Daoy (cell line): ENCODE measurements around the gene CC2D1A. TPM values are rescaled to one million over a fixed set of nuclear protein-coding genes. Genes with fewer than 3 reads are reported as not detected.

Experiments
- DNase-seq: peaks from one replicate; pipeline ENCODE4 v3.0.0-alpha.2; 2015; ENCODE audit warnings: low read depth
- total RNA-seq: library from RNA; depleted of rRNA; stranded (reverse); fragments of >200 nt; shearing (Covaris generic); gene quantifications from 2 replicates; pipeline ENCODE4 v1.2.3, GENCODE V29; 2014

Gene CC2D1A
- total RNA-seq, 1 experiment from 2014 or later = 17.8 TPM

- DNase-seq = no peak
Measured at GRCh38 chr19:13877303-13877702, 28.7 kb upstream of the CC2D1A start.

GRCh38 chr19:13880059-13881043 lies 25.6 kb upstream of the CC2D1A start:
- peak; percentile 98 for DNase-seq

GRCh38 chr19:13881251-13881691 lies 24.7 kb upstream of the CC2D1A start:
- peak; percentile 73 for DNase-seq

- DNase-seq = peak; percentile 47
Measured at GRCh38 chr19:13881692-13882418, 24.1 kb upstream of the CC2D1A start.

GRCh38 chr19:13882419-13882795 lies 23.6 kb upstream of the CC2D1A start:
- no peak for DNase-seq

GRCh38 chr19:13882836-13883235 lies 23.2 kb upstream of the CC2D1A start:
- no peak for DNase-seq

- DNase-seq = no peak
Measured at GRCh38 chr19:13883516-13884064, 22.4 kb upstream of the CC2D1A start.

- DNase-seq = no peak
Measured at GRCh38 chr19:13884726-13885591, 21.0 kb upstream of the CC2D1A start.

GRCh38 chr19:13885826-13886365 lies 20.1 kb upstream of the CC2D1A start:
- DNase-seq = no peak

- DNase-seq = no peak
Measured at GRCh38 chr19:13887018-13887436, 19.0 kb upstream of the CC2D1A start.

GRCh38 chr19:13887517-13887916 lies 18.5 kb upstream of the CC2D1A start:
- DNase-seq = peak; percentile 72

- no peak for DNase-seq
Measured at GRCh38 chr19:13888281-13888680, 17.7 kb upstream of the CC2D1A start.

- DNase-seq = no peak
Measured at GRCh38 chr19:13890136-13890535, 15.9 kb upstream of the CC2D1A start.

GRCh38 chr19:13892870-13893269 lies 13.1 kb upstream of the CC2D1A start:
- DNase-seq = no peak

- no peak for DNase-seq
Measured at GRCh38 chr19:13894552-13894951, 11.4 kb upstream of the CC2D1A start.

GRCh38 chr19:13896227-13896626 lies 9.8 kb upstream of the CC2D1A start:
- DNase-seq = no peak

GRCh38 chr19:13899393-13899792 lies 6.6 kb upstream of the CC2D1A start:
- DNase-seq = no peak

GRCh38 chr19:13899912-13900584 lies 6.0 kb upstream of the CC2D1A start:
- DNase-seq = no peak

GRCh38 chr19:13902993-13903555 lies 2.9 kb upstream of the CC2D1A start:
- no peak for DNase-seq

GRCh38 chr19:13906521-13906904 lies 512 bp downstream of the CC2D1A start:
- DNase-seq = no peak
